NCI-H82 treated with DMSO at 0.1 percent for 48 hours (cell line): ENCODE results near the gene HMGXB3.
"Not testable (repeated sequence)": the region's sequence is repeated elsewhere in the genome, so short reads cannot be mapped to it uniquely, and the experiment has no call there.

ENCODE experiments used
- DNase-seq: peaks from one replicate; lab custom pipeline; 2025; ENCODE audit not compliant: unreplicated experiment; lab: John Stamatoyannopoulos, UW

HMGXB3 gene

GRCh38 chr5:150084754-150085153 is 84.2 kb downstream of the HMGXB3 start:
- not testable (repeated sequence) for DNase-seq

- DNase-seq, result no peak
These were observed 84.8 kb downstream of the HMGXB3 start for GRCh38 chr5:150085191-150085912.

GRCh38 chr5:150085950-150086715 is 85.6 kb downstream of the HMGXB3 start, which contains the start of gene CSF1R:
TSS of gene CSF1R (minus strand) at chr5:150086554. CDS start at chr5:150086427, 127 bp downstream.
- no peak for DNase-seq

- DNase-seq, result no peak
These were observed 91.7 kb downstream of the HMGXB3 start for GRCh38 chr5:150092159-150092787.

GRCh38 chr5:150097152-150097551 is 96.6 kb downstream of the HMGXB3 start:
- DNase-seq, result no peak

GRCh38 chr5:150101023-150101422 is 100.5 kb downstream of the HMGXB3 start:
- no peak for DNase-seq
